GM18519 (cell line): ENCODE measurements around the gene CBLB.

Experiments
- ATAC-seq: cut with Tn5 transposase; IDR thresholded peaks from one replicate; pipeline ENCODE4 v1.9.1; 2021; ENCODE audit warnings: mild to moderate bottlenecking, moderate library complexity; ENCODE audit not compliant: unreplicated experiment, low FRiP score

Gene CBLB

DNA sequence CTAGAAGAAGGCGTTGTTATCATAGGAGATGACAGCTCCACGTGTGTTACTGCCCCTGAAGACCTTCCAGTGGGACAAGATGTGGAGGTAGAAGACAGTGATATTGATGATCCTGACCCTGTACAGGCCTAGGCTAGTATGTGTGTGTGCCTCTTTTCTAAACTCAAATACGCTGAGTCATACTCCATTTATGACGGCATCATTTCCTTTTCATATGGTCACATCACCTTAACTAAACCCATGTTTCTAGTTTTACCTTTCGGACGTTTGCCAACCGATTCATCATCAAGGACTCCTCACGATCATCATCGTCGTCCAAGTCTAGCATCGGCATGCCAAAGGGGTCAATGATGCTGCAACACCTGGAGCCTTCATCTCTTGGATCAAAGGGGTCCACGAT lies 149.0 kb downstream of the CBLB start:
- no peak for ATAC-seq

DNA sequence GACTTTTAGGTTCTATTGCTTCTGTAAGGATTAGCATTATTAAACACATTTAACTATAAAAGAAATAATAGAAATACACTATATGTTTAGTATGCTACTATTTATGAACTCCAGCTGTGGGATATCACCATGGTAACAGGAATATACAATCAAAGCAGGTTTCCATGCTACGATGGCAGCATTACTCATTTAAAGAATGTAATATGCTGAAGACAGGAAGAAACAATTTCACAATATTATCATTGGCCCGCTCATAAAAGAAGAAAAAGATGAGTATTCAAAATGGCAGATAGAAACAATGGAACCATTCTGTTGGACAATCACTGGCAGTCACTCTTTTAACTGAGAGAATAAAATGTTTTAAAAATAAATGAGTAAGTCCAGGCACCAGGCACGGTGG lies 153.4 kb downstream of the CBLB start:
- ATAC-seq, result no peak

DNA sequence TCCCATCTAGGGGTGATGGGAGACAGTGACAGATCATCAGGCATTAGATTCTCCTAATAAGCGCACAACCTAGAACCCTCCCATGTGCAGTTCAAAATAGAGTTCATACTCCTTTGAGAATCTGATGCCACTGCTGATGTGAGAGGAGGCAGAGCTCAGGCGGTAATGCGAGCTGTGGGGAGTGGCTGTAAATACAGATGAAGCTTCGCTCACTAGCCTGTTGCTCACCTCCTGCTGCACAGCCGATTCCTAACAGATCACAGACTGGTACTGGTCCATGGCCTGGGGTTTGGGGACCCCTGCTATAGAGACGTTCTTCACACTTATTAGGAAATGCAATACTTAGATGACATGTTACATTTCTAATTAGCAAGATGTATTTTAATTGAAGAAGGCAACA lies 154.4 kb downstream of the CBLB start:
- no peak for ATAC-seq

DNA sequence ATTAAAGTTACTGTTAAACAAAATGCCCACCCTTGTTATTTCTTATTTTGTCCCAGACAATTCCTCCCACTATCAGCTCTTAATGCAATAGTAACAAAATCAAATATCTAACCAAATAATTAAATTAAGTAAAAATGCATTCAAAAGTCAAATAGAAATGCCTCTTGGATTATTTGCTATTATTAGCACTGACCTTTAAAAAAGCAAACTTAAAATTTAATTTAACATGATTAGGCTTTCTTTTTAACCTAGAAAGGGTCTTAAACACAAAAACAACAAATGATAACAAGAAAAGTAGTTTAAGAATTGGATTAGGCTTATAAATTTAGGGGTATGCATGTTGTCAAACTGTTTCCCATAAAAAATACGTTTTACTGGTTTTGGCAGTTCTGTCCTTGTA lies 159.8 kb downstream of the CBLB start:
- no peak for ATAC-seq

DNA sequence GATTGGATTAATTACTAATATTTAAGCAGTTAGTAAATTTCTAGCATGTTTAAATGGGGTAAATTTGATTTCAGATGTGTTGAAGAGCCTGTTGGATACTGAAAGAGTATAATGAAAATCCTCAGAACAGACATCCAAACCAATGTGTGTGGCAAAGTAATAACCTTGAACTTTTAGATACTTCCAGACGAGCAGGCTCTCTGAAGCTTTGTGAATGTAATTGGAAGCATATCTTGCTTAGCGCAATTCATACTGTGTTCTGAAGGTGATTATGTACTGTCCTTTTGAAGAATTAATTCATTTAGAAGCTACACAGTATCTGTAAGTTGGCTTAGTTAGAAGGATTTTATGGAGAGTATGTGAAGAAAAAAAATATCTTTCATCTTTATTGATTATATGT lies 161.8 kb downstream of the CBLB start:
- ATAC-seq, result no peak

DNA sequence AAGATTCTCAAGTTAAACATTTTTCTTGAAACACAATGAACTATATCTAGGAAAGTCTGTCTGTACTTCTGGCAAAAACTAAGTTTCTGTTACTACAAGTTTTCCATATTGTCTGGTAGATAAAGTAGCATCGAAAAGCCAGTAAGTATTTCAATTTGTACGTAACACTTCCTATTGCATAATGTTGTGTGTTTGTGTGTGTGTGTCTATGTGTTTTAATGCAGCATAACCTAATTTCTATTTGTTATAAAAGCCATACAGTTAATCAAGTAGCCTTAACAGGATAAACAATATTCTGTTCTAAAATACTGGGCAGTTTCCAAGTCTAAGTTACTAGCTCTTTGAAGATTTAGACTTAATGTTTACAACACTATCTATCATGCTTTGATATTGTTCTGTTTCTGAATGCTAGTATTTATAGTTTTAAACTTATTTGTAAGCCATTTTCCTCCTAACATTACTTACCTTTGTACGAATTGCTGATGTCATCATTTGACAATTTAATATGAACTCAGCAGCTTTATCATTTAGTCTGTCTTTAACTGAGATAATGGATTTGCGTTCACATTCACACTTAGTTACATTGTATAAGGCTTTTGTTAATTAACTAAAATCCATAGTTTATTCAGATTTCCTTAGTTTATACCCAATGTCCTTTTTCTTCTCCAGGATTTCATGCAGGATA lies 163.9 kb downstream of the CBLB start:
- no peak for ATAC-seq

DNA sequence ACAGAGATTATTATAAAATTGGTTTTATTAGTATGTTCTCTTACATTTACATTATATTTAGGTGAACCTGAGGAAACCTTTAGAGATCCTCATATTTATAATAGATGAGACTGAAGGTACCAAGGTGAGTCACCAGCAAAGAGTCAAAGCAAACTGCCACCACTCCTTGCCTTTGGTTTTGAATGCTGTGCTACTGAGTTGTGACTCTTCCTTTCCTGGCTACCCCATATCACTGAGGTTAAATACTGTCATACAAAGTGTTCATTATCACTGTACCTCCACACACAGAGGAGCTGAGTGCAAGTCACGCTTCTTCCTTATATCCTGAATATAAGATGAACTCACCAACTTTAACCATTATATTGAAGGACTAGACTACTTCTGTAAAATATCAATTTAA lies 168.2 kb downstream of the CBLB start:
- ATAC-seq, result no peak

DNA sequence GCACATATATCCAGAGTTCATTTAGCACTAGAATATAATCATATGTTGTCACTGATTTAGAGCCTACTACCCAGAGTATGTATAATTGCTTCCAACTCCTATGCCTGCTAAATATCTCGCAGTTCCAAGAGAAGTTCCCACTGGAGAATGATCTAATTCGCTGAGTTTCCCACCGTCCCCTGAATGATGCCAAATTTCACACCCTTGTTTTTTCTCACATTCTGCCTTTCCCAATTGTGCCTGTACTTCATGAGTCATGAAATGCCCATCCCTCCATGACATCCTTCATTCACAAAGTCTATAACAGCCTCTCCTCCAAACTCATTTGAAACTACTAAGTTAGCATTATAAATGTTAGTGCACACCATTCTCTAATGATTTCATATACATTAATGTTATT lies 177.2 kb downstream of the CBLB start:
- no peak for ATAC-seq

DNA sequence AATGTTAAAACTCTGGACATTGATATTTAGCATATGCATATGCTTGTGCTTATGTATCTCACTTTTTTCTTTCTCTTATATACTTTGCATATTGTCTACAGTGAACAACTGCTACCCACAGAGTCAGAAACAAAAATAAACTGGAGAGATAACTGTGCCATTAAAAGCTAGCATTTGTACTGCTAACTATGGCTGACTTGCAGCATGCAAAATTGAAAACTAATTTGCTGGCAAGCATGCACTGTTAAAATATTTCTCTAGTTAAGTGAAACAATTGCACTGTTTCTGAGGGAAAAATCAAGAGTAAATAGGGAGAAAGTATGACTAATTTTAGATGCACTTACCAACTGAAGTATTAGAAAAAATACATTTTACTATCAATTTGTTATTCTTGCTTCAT lies 177.8 kb downstream of the CBLB start:
- no peak for ATAC-seq

DNA sequence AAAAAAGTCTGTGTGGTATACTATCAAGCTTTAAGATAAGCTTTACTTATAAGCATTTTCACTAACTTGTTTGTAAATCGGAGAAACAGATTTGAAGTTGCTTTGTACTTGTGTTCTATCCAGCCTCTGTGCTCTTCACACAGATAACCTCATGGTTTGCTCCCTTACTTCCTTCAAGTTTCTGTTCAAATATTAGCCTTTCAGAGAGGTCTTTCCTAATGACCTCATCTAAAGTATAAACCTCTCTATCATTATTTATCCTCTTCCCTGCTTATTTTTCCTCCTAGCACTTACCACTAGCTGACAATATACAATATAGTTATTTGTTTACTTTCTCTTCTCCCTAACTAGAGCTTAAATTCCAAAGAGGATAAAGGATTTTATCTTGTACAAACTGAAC lies 180.0 kb downstream of the CBLB start:
- ATAC-seq, result no peak

DNA sequence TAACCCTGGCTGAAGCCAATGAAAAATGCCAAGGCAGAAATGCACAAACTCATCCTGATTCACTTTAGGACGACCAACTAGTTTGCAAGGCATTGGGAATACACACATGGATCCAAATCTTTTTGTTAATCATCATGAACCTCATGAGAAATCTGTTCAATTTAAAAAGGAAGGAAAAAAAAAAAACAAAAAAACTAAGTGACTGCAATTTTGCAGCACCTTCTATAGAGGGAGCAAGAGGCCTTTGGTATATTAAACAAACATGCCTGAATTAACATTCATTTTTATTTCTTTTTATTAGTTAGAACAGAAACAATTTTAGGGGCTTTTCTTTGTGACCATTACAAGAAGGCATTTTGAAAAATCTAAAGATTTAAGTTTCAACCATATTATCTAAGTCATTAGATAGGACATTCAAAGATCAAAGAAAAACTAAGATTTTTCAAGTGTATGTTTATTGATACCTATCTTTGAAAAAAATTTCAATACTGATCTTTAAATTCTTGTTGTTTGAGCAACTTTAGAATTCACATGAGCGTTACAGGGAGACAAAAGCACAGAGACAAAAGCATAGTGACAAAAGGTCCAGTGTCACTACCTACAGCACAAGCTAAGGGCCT lies 182.4 kb downstream of the CBLB start:
- no peak for ATAC-seq

DNA sequence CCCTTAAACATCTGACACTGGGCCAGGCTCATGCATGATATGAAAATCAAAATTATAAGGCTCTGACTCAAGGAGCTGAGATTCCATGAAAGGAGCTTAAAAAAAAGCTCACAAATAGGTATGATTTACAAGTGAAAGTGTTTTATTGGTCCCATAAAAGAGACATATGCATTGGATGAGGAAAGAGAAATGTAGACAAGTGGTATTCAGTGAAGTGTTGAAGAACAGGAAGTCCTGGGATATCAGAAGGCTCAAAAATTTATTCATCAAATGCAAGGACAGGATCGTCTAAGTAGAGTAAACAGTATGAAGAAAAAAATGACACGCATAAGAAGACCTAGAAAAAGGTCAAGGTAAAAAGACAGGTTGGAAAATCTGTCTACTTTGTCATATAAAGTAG lies 188.9 kb downstream of the CBLB start:
- ATAC-seq, result no peak

DNA sequence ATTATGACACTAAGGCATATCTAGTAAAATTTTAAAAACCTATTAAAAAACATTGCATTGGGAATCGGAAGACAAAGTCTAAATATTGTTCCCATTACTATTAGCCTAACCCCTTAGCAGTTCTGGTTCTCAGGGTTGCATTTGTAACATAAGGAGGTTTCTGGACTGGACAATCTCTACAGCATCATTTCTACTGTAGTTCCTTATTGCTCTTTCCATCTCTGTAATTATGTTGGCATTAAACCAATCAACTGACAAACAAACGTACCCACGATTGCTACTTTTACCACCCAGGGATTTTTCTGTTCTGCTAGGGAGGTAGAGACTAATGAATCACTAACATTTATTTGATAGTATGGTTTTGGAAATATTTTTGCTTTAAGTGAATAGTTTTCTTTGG lies 190.8 kb downstream of the CBLB start:
- no peak for ATAC-seq

DNA sequence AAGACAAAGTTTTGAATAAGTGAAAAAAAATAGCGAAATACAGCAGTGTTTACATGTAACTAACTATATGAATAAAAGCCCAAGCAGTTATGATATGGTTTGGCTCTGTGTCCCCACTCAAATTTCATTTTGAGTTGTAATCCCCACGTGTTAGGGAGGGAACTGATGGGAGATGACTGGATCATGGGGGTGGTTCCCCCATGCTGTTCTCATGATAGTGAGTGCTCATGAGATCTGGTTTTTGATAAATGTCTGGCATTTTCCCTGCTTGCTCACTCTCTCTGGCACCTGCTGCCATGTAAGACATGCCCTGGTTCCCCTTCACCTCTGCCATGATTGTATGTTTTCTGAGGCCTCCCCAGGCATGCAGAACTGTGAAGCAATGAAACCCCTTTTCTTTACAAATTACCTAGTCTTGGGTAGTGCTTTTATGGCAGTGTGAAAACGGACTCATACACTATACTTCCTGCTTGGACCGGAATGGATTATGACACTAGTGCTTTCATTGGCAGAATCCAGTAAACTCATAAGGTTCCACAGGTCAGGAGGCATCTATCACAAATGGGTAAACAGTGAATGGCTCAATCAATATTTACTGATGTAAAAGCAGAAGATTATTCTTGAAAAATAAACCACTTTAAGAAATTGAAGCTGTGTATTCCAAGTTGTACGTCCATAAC lies 192.1 kb downstream of the CBLB start:
- no peak for ATAC-seq

DNA sequence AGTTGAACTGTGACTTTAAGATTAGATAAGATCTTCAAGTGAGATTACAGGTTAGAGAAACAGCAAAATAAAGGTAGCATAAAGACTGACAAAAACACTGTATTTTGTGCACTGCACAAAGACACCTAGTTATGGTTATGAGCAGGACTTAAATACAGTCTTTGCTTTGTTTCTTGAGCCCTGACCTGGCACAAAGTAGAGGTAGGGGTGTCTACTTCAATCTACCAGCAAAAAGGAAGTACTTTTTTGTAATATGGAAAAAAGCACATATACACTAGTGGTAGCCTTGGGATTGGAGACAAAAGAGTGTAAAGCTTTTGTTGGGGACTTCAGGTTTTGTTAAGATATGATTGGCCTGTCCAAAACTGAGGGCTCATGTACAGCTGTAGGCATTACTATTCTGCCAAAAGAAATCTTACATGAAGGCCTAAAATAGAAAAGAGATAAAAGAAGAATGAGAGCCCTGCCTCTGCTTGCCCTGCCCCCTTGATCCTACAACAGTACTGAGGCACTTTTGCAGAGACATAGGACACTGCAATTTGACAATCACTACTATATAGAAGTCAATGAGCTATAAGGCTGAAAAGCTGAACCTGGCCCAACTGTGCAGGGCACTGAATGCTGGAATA lies 194.3 kb downstream of the CBLB start:
- ATAC-seq, result no peak

DNA sequence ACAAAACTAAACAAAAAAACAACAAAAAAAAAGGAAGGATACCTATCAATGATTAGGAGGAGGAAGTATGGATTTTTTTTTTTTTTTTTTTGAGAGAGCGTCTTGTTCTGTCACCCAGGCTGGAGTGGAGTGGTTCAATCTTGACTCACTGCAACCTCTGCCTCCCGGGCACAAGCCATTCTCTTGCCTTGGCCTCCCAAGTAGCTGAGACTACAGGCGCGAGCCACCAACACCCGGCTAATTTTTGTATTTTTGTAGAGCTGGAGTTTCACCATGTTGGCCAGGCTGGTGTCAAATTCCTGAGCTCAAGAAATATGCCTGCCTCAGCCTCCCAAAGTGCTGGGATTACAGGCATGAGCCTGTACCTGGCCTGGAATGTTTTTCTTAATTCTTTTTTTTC lies 195.8 kb downstream of the CBLB start:
- no peak for ATAC-seq

DNA sequence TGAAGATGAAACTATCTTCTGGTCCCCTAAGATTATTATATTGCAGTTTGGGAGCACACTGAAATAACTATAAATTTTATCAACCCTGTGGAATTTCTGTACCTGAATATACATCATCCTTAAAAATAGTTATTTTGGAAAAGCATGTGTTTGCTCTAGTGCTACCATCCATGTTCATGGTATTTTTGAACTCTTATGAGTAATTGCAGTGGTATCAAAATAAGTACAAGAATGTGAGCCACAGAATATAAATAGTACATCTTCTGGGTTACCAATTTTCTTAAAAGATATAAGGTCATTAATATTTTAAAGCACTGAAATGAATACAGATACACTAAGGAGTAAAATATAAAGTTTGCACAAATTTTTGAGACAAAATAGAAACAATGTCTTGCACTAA lies 206.5 kb downstream of the CBLB start:
- no peak for ATAC-seq

DNA sequence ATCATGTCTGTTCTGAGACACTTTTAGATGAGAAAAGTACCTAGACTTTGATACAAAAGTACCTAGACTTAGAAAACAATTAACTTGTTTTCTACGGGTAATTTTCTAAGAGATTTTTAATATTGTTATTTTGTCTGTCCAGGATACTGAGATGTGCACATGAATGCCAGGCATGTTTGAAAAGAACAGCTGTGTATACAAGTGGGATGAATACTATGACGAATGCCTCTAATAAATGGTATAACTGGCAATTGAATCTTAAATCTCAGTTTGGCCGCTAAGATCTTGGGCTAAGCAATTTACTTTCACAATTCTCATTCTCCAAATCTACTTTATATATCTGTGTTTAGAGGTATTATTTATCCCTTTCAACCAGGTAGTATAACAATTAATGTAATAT lies 207.4 kb downstream of the CBLB start:
- no peak for ATAC-seq

DNA sequence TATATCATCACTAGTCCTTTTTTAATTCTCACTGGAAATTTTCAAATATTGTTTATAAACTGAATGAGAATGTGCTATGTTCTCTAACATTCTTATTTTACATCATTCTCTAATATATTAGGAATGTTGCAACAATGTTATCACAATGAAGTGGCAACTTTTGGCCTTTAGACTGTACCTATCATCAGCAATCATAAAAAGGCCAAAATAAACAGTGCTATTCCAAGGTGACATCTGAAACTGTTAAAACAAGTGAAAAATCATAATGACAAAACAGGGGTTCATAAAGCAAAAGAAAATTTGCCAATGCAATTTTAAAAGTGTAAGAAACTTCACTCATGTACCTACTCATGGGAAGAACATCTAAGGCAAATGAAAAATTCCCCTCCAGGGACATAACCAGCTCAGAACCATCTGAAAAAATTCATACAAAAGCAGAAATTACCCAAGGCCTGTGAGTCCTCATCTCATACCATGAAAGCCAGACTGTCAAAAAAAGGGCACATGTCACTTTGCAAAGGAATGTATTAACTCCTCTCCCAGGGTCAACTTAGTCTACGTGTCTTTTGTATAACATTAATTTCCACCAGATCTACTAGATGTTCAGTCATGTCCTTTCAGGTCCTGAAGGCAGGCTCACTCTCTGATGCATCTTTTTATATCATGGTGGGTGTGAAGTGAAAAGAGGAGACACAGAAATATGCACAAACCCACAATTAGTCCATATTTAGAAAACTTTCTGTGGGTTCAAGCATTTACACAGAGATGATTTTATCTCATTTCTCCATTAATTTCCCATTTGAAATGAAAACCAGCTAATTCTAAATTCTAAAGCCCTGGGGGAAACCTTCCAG lies 211.9 kb downstream of the CBLB start:
- no peak for ATAC-seq

DNA sequence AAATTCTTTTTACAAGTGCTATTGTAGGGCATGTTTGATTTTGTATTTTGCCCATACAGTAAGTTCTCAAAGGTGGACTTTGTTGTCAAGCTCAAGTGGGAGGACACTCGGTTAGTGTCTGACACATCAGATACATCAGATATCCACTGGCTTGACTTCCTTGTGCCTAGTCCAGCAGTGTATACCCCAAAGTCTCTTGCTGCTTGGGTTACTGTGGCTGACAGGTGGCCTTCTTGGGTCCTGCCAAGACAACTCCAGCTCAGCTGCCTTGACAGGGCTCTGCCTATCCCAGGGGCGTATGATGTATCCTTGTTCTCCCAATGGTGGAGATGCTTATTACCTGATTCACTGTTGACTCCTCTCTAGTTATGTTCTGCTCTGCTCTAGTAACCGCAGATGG lies 214.9 kb downstream of the CBLB start:
- ATAC-seq, result no peak

DNA sequence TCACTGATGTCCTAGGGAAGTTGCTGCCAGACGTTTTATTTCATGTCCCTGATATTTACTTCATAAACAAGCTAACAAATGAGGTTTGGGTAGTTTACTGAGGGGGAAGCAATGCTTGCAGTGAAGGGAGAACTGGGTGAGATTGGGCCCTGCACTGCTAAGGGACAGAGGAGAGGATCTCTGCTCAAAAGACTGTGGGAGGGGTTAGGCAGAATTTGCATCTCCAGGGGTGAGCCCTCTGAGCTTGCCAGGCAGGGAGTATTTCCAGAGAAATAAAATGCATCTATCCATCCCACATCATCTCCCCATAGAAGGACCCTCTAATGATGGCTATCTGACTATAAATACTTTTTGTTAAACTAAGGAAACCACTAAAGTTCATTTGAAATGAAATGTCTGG lies 215.6 kb downstream of the CBLB start:
- ATAC-seq, result no peak
